HUDEP-2 (cell line): Measurements from ENCODE around the gene ACP6.

Experiments used
- DNase-seq, 76 experiments: peaks; one replicate each; lab custom pipeline; 2025; ENCODE audit not compliant: unreplicated experiment in 76 of 76; lab: John Stamatoyannopoulos, UW

Gene ACP6

GRCh38 chr1:147652306-147652705, 18.0 kb downstream of the ACP6 start:
- DNase-seq: no peak

GRCh38 chr1:147651466-147651865, 18.9 kb downstream of the ACP6 start:
- DNase-seq: no peak

DNA sequence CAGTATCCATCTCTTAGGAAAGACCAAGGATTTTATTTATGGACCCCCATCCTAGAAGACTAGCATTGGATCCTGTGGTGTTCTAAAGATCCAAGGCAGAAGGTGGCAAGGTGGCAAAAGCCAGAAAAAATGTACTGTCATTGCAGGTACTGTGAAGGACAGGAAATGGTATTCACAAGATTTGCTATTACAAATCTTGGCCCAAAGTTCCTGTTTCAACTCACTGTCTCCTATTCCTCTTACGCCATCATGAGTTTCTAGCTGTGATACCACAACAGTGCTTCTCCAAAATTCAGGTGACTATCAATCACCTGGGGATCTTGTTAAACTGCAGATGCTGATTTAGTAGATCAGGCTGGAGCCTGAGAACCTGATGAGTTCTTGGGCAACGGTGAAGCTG, 21.4 kb downstream of the ACP6 start:
- DNase-seq: no peak

GRCh38 chr1:147647796-147648633, 22.3 kb downstream of the ACP6 start:
- DNase-seq: no peak

DNA sequence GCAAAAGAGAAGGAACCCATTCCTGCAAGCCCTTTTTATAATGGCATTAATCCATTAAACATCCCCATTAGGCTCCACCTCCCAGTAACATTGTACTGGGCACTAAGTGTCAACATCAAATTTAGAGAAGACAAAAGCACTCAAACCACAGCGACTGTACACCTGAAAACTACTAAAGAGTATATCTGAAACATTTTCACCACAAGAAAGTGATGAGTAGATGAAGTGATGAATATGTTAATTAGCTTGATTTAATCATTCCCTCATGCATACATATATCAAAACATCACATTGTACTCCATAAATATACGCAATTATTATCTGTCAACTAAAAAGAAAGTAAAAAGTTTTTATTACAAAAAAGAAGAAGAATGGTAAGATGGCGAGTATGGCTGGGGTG, 26.4 kb downstream of the ACP6 start:
- no peak for DNase-seq

DNA sequence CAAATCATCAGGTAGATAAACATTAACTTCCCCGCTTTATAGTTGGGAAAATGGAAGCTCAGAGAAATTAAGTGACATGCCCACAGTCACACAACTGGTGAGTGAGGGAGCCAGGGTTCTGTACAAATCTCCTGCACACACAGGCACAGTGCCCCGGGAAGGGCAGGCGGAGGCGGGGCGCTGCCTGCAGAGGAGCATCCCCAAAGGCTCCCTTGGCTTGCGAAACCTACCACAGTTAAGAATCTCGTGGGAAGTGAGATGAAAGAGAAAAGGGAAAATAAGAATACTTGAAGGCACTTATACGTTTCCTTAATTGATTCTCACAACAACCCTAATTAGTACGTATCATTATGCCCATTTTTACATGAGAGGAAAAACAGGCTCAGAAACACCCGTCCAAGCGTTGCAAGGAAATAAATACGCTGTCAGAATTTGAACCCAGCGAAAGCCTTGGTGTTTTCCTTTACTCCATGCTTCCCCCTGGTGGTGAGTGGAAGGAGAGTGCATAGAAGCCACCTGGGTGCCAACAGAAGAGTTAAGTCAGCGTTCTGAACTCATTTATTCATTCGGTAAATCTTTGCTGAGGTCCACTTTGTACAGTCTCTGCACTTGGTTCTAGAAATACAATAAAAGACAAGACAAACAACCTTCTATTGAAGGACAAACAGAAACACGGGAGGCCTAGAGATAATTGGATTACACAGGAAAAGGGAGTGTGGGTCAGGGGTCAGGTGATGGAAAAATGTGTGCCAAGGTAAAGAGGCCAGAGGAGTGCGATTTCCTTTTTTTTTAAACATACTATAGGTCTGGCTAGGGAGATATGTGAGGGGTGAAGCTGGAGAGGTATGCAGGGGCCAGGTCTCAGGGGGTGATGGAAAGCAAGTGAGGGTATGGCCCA, 28.4 kb downstream of the ACP6 start:
- DNase-seq: peak in 38 of 76 experiments; percentile 1 to 65 (median 26)

- DNase-seq: peak in 1 of 76 experiments; percentile 4
These were observed 29.0 kb downstream of the ACP6 start for GRCh38 chr1:147641291-147641690.

DNA sequence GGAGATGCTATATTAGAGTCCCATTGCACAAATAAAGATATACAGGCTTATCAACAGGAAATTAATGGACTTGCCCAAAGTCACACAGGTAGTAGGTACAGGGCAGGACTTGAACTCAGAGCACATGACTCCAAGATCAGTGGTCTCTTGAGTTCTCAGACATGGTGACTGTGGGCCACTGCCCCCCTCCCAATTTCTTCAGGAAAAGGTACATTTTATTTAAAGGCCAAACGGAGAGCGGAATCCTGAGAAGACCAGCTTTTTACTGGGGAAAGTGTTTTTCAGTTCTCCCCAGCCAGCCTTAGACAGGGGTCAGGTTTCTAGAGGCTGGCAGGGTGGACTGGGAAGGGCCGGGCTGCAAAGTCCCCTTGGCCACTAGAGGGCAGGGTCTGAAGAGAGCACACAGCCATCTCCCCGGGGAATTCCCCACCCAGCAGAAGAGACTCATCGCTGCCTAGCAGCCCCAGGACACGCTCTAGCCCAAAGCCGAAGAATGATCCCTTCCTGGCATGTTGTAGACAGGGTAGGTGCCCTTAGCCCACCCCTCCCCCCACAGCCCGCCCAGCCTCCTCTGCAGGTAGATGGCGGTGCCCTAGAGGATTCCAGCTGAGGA, 29.7 kb downstream of the ACP6 start:
- peak in 63 of 76 experiments; percentile 5 to 72 (median 43) for DNase-seq

- DNase-seq: no peak
These were observed 34.0 kb downstream of the ACP6 start for GRCh38 chr1:147636314-147636713.

DNA sequence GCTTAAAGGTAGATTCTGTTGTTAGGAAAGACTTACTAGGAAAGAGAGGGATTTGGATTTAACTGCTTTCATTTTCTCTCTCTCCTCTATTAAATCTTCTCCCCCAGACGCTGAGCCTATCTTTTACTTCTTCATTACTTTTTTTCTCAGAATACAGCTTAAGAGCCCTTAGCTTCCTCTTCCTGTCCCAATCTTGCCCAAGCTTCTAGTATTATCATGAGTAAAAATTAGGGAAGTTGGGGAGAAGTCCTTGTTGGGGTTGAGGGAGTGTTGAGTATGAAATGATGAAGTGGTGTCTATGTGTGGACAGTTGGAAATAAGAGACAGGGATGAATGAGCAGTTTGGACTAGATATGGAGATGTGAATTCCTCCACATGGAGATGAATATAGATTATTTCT, 35.0 kb downstream of the ACP6 start:
- no peak for DNase-seq

DNA sequence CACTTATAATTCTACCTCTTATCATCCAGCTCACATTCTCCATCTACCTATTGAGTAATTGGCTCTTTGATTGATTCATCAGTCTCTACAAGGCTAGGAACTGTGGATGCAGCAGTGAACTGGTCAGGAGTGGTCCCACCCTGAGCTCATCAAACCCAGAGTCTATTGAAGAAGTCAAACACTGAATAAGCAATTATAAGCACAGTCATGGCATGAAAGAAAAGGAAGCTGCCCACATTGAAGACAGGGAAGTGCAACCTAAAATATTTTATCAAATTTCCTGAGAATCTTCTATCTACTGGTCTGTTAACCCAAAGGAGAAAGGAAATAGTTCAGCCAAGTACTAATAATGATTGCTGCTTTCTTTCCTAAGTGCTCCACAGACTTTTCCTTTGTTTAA, 35.7 kb downstream of the ACP6 start:
- DNase-seq: no peak

DNA sequence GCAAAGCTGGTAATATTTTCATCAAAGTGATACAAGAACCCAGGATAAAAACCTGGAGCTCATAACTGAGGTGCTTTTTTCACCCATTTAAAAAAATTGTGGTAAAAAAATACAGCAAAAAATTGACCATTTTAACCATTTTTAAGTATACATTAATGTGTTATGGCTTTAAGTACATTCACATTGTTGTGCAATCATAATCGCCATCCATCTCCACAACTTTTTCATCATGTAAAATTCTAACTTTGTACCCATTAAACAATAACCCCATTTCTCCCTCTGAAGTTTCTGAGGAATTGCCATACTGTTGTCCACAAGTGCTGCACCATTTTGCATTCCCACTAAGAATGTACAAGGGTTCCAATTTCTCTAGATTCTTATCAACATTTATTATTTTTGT, 36.6 kb downstream of the ACP6 start:
- DNase-seq: no peak

GRCh38 chr1:147631839-147632238, 38.5 kb downstream of the ACP6 start:
- DNase-seq: no peak

- no peak for DNase-seq
These were observed 39.9 kb downstream of the ACP6 start for GRCh38 chr1:147630447-147630846.

DNA sequence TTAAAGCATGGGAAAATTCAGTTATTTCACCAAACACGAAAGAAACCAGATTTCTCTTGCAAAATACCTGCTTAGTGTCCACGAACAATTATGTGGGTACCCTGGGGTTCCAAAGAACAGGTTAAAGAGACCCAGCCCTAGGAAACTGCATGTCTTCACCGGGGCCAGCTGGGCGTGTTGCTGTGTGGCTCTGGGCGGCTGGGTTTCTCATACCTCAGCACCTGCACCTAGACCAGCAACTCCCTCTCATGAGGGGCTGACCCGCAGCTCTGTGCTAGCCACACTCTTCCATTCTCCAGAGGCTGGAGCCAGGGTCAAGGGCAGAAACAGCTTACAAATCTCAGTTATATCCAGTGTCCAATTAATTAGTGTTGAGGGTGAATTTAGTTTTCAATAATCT, 40.3 kb downstream of the ACP6 start:
- no peak for DNase-seq

GRCh38 chr1:147628441-147628840, 41.9 kb downstream of the ACP6 start:
- DNase-seq: no peak

GRCh38 chr1:147627435-147628110, 42.8 kb downstream of the ACP6 start:
- peak in 32 of 76 experiments; percentile 1 to 44 (median 10) for DNase-seq

DNA sequence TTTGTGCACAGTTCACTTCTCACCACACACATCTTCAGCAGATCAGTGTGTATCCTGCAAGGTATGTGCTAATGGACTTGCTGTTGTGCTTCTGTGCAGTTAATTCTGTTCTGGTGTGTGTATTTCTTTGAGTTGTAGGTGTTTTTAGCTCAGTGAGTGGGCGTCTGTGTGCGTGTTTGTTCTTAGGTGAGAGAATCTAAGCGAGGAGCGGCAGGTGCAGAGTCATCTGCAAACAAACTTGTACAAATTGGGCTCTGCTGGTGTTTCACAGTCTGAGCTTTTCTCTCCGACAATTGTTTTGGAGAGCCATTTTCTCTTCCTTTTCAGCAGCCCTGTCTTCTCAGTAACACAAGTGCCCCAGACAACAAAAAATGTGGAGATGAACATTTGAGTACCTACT, 43.6 kb downstream of the ACP6 start:
- DNase-seq: no peak

GRCh38 chr1:147626291-147626690, 44.0 kb downstream of the ACP6 start:
- no peak for DNase-seq

- no peak for DNase-seq
These were observed 44.8 kb downstream of the ACP6 start for GRCh38 chr1:147625362-147625995.
